ENCODE measurements around the gene PIK3R6.

The PIK3R6 gene, protein sequence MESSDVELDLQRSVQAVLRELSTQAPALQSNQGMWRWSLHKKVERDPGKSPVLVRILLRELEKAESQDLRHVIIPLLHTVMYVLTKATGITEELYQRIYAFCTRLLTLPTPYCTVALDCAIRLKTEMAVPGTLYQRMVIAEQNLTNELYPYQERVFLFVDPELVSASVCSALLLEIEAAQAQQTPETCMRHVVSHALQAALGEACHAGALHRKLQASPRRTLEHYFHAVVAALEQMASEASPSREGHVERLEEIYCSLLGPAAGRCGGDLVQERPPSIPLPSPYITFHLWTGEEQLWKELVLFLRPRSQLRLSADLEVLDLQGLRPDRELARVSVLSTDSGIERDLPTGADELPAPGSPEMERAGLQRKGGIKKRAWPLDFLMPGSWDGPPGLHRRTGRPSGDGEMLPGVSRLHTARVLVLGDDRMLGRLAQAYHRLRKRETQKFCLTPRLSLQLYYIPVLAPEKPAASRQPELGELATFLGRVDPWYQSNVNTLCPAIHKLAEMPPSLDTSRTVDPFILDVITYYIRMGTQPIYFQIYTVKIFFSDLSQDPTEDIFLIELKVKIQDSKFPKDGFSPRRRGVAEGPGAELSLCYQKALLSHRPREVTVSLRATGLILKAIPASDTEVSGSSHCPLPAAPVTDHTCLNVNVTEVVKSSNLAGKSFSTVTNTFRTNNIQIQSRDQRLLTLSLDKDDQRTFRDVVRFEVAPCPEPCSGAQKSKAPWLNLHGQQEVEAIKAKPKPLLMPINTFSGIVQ

GRCh38 chr17:8867361-8867981, at the start of gene PIK3R6:
PIK3R6 (minus strand) TSS chr17:8867674; CDS start chr17:8849794, 17,880 bp downstream.
- DNase-seq = no peak

GRCh38 chr17:8916466-8916865, 49.0 kb upstream of the PIK3R6 start:
- no peak for DNase-seq

DNA sequence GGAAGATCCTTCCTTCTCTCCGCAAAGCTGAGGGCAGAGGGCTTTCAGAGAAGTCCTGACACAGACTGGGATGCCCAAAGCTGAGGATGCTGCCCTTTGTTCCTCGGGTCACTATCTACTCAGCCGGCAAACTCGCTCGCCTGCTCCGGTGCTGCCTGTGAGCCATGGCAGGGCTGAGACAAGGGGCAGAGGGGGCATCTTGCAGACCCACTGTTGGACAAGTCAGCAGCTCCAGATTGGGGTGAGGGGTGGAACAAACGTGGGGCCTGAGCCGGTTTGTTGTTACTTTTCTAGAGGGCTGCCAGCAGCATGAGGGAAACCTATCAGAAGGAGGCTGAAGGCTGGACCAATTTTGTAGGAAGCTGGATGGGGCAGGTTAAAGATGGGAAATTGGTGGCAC, 47.1 kb upstream of the PIK3R6 start:
- DNase-seq = no peak

DNA sequence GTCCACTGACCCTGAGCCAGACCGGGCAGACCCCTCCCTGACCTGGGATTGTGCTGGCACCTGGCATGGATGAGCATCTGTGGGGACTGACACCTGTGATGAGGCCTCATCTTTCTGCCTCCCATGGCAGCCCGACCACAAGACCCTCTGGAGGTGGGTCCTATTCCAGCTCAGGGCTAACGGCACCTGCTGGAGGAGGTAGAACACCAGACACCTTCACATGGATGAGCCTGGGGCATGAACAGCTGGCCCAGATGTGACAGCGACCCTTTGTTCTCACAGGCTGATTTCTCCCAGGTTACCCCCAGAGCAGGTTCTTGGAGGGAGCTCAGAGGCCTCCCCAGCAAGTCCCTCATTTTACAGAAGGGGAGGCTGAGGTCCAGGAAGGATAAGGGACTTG, 46.4 kb upstream of the PIK3R6 start:
- DNase-seq = no peak

DNA sequence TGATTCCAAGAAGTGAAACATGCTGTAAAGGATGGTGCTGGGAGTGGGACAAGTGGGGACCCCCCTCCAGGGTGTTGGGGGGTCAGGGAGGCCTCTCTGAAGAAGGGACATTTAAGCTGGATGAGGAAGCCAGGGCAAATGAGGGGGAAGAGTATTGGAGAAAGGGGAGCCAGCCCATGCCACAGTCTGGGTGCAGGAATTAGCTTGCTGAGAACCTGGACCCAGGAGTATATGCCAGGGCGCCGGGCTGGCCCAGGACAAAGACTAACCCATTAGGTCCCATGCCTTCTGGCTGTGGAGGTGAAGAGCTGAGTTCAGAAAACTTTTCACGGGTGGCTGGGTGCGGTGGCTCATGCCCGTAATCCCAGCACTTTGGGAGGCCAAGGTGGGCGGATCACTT, 45.6 kb upstream of the PIK3R6 start:
- DNase-seq = no peak

- DNase-seq = no peak
These were observed 44.9 kb upstream of the PIK3R6 start for GRCh38 chr17:8912084-8912981.

DNA sequence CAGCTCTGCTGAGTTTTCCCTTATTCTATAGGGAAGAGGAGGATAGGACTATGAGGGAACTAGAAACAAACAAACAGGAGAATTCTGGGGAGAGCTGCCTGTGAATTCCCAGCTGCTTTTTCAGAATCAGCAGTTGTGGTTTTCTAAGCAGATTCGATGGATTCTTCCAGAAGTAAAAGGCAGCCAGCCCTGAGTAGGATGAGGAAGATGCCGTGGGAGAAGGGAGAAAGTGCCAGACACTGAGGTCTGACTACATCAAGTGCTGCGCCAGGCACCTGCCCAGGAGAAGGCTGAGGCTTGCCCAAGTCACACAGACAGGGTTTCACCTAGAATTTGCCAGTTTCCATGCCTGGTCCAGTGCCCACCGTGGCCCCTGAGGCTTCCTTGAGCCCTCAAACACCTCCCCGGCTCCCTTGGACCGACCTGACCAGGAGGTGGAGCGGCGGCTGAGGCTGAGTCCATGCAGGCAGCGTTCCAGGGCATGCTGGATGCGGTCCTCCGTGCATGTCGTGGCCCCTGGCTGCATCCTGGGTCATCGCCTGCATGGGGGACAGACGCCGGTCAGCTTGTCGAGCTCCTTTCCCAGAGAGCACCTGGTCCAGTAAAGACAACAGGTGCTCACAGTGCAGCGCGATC, 43.6 kb upstream of the PIK3R6 start:
- DNase-seq = no peak

- DNase-seq = no peak
These were observed 42.3 kb upstream of the PIK3R6 start for GRCh38 chr17:8909586-8910270.

GRCh38 chr17:8905331-8905730, 37.9 kb upstream of the PIK3R6 start:
- no peak for DNase-seq

DNA sequence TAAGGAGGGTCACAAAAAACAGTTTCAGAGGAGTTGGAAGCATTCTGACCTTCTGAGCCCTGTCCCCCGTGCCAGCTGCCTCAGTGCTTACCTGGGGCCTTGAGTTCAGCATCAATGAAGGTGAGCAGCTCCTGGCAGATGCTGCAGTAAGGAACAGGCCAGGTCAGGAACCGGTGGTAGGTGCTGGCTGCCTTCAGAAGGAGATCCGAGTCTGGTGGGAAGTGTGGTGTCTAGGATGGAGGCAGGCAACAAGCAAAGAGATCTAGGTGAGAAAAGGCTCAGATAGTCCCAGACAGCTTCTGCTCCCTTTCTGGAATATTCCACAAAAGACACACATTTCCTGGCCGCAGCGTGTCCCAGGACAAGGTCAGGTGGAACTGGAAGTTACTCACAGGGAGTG, 37.2 kb upstream of the PIK3R6 start:
- no peak for DNase-seq

- no peak for DNase-seq
These were observed 36.7 kb upstream of the PIK3R6 start for GRCh38 chr17:8904201-8904600.

DNA sequence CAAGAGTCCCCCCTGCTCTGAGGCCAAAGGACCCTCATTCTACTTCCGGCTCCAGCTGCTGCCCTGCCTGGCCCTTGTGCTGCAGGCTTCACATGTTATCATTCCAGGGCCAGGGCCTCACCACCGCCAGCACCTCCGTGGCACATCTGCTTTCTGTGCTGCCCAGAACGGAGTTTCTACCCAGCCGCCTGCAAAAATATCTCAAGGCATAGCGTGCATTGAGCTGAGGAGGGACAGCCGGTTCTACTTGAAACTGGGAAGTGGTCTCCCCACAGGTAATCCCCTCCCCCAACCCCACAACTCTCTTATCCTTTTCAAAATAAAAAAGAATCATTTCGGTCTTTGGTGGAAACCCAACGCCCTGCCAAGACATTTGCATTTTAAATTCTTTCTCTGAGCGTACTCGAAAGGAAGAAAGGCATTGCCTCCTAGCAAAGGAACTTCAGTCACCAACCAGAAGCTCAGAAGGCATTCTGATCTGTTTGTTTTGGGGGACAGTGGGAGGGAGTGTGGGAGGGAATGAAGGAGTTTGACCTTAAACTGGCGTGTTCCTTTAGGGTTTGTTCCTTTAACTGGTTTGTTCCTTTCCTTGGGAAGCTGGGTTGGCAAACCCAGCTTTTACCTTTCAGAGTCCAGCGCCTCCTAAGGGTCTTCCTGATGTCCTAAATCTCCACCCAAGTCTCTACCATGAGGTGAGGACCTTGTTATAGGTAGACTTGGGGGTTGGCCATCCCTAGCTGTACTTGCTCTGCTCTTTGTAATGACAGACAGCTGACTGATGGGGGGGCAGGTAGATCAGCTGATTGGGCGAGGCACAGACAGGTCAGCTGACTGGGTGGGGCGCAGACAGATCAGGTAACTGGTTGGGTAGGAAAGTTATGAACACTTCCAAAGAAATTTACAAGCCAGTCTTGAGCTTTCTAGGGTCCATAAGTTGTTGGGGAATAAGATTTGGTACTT, 33.4 kb upstream of the PIK3R6 start:
- peak; percentile 9 for DNase-seq

GRCh38 chr17:8900207-8900606, 32.7 kb upstream of the PIK3R6 start:
- DNase-seq = no peak

GRCh38 chr17:8898636-8899035, 31.2 kb upstream of the PIK3R6 start:
- no peak for DNase-seq

DNA sequence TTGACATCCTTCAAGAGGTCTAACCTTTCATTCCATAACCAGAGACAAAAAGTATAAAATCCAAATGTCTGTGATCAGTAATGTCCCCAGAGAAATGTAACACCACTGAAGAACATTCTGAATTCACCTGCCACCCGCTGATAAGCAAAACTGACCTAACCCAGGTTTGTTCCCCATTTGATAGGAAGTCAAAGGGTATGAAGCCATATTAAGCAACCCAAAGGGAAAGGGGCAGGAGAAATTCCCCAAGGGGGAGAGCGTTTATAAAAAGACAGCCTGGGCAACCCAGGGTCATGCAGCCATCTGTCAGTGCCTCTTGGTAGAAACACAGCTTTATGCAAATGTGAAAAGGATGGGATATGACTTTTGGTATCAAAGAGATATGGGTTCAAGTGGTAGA, 30.7 kb upstream of the PIK3R6 start:
- DNase-seq = no peak

GRCh38 chr17:8896641-8897635, 29.5 kb upstream of the PIK3R6 start:
- DNase-seq = no peak

DNA sequence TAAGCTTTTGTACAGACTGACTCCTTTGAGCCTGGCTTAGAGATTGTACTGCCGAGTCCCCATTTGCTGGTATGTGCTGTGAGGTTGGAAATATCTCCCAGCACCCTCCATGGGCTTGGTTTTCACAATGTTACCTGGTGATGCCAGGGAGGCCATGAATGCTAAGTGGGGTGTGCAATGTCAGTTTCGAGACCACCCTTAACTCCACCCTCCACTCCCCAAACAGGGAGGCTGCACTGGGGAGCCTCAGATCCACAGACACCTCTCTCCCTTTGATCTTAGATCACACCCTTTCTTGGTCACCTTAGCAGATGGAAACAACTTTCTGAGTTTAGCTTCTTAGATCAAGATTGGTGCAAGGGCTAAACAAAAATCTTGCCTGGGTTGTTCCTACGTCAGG, 28.6 kb upstream of the PIK3R6 start:
- DNase-seq = no peak

GRCh38 chr17:8894673-8895578, 27.5 kb upstream of the PIK3R6 start:
- peak; percentile 71 for DNase-seq
